Gastrocnemius medialis (tissue), 4 donors: ENCODE results near the gene CRHR2. TPM values are rescaled to one million over a fixed set of nuclear protein-coding genes. Genes with fewer than 3 reads are reported as not detected.

ENCODE experiments used
- ATAC-seq, 2 donors: fragments of 150-250 bp; one replicate each; pipeline ENCODE4 v1.9.1; 2016
- DNase-seq, 2 donors: peaks; one replicate each; pipeline ENCODE4 v3.0.0-alpha.2; 2019
- H3K27ac ChIP-seq, 4 donors: fragments of 200-600 bp; sonication (generic); 1 replicate in 1 of 4; 2 replicates in 3 of 4; pipeline ENCODE4 v1.5.1; 2016 to 2018; ENCODE audit warnings: mild to moderate bottlenecking in 2 of 4, moderate library complexity in 1 of 4
- H3K27me3 ChIP-seq, 3 donors: fragments of 200-600 bp; sonication (generic) in 2 of 3; 1 replicate in 1 of 3; 2 replicates in 2 of 3; pipeline versions ENCODE4 v1.5.1 to v1.6.0; 2016 to 2019; ENCODE audit warnings: mild to moderate bottlenecking in 1 of 3, moderate library complexity in 1 of 3
- H3K36me3 ChIP-seq, 2 donors: fragments of 200-600 bp; sonication (generic) in 1 of 2; one replicate each; pipeline ENCODE4 v1.5.1; 2017 to 2018
- H3K4me1 ChIP-seq, 2 donors: fragments of 200-600 bp; sonication (generic) in 1 of 2; one replicate each; pipeline ENCODE4 v1.5.1; 2016 to 2017; ENCODE audit warnings: mild to moderate bottlenecking in 2 of 2
- H3K4me3 ChIP-seq, 4 donors: fragments of 200-600 bp; sonication (generic) in 3 of 4; 1 replicate in 1 of 4; 2 replicates in 3 of 4; pipeline ENCODE4 v1.5.1; 2016 to 2019; ENCODE audit warnings: mild to moderate bottlenecking in 2 of 4
- H3K9me3 ChIP-seq, 3 donors: fragments of 200-600 bp; sonication (generic) in 2 of 3; 1 replicate in 1 of 3; 2 replicates in 2 of 3; pipeline ENCODE4 v1.5.1; 2016 to 2019
- CTCF ChIP-seq, 5 experiments: fragments of 450-650 bp in 3 of 5; fragments of 200-600 bp in 2 of 5; sonication (generic) in 2 of 5; IDR thresholded peaks in 4 of 5; conservative IDR thresholded peaks in 1 of 5; 1 replicate in 4 of 5; 2 replicates in 1 of 5; pipeline ENCODE4 v1.5.1; 2016 to 2019; ENCODE audit warnings: antibody characterized with exemption in 5 of 5, mild to moderate bottlenecking in 3 of 5, moderate library complexity in 3 of 5
- POLR2A ChIP-seq, 2 donors: fragments of 450-650 bp; IDR thresholded peaks; one replicate each; pipeline ENCODE4 v1.6.1; 2017; ENCODE audit warnings: antibody characterized with exemption in 2 of 2, mild to moderate bottlenecking in 2 of 2, moderate library complexity in 2 of 2
- in situ Hi-C, 4 donors: fragments of 200-750 bp; cut with MboI; loops; one replicate each; pipeline versions ENCODE4 v1.15.0 to v1.8.0; 2017; ENCODE audit warnings: low sequenced_read_pairs in 4 of 4
- intact Hi-C: fragments of 100-400 bp; cut with DNase I; formaldehyde crosslinking; loops from one replicate; pipeline ENCODE4 v1.15.1; 2023; ENCODE audit warnings: low total_unique reads
- total RNA-seq, 4 donors: library from RNA; depleted of rRNA; stranded (reverse); fragments of >200 nt; gene quantifications; one replicate each; pipeline versions ENCODE4 v1.1.0 to v1.2.3, GENCODE V29; 2016

The CRHR2 gene
- total RNA-seq, 4 donors from 2014 or later, result 0.07 to 0.52 TPM; not detected in 2

- ATAC-seq (no peak), DNase-seq (no peak)
- Histone ChIP-seq H3K4me3 (no peak overlapping the region), H3K27me3 (no peaks in the 10 kb centered on the region), H3K4me1 (no peaks in the 10 kb centered on the region), H3K36me3 (no peaks in the 10 kb centered on the region), H3K9me3 (no peaks in the 10 kb centered on the region), H3K27ac (no peak overlapping the region)
- in situ Hi-C loops (no loop called here), intact Hi-C loops (no loop called here)
- TF ChIP-seq CTCF (IDR thresholded peaks at IDR 0.05 in 4 of 5, conservative IDR thresholded peaks at IDR 0.05 in 1 of 5) (no peak), POLR2A (IDR thresholded peaks at IDR 0.05) (no peak)
Observed at GRCh38 chr7:30674876-30675275, 7.4 kb downstream of the CRHR2 start.

- no peak overlapping the region for H3K27ac ChIP-seq
- H3K27me3 ChIP-seq, result no peaks in the 10 kb centered on the region
- in situ Hi-C loops (no loop called here), intact Hi-C loops (no loop called here)
- H3K9me3 ChIP-seq, result no peaks in the 10 kb centered on the region
- no peaks in the 10 kb centered on the region for H3K36me3 ChIP-seq
- H3K4me3 ChIP-seq, result no peak overlapping the region
- ATAC-seq (no peak), DNase-seq (no peak)
- TF ChIP-seq CTCF (IDR thresholded peaks at IDR 0.05 in 4 of 5, conservative IDR thresholded peaks at IDR 0.05 in 1 of 5) (no peak), POLR2A (IDR thresholded peaks at IDR 0.05) (no peak)
- H3K4me1 ChIP-seq, result no peaks in the 10 kb centered on the region
Observed at GRCh38 chr7:30674420-30674819, 7.8 kb downstream of the CRHR2 start.

- ATAC-seq, result no peak
- intact Hi-C loops (no loop called here), in situ Hi-C loops (no loop called here)
- H3K4me3 ChIP-seq, result no peak overlapping the region
- no peak overlapping the region for H3K27ac ChIP-seq
- TF ChIP-seq CTCF (IDR thresholded peaks at IDR 0.05 in 4 of 5, conservative IDR thresholded peaks at IDR 0.05 in 1 of 5), result no peak
- TF ChIP-seq POLR2A (IDR thresholded peaks at IDR 0.05), result no peak
- no peaks in the 10 kb centered on the region for H3K4me1 ChIP-seq
- H3K36me3 ChIP-seq, result no peaks in the 10 kb centered on the region
- no peaks in the 10 kb centered on the region for H3K9me3 ChIP-seq
- no peak for DNase-seq
- H3K27me3 ChIP-seq, result no peaks in the 10 kb centered on the region
Observed at GRCh38 chr7:30671793-30672465, 10.3 kb downstream of the CRHR2 start.

- no peak overlapping the region for H3K27ac ChIP-seq
- DNase-seq (no peak), ATAC-seq (no peak)
- no peaks in the 10 kb centered on the region for H3K27me3 ChIP-seq
- no peaks in the 10 kb centered on the region for H3K4me1 ChIP-seq
- no peaks in the 10 kb centered on the region for H3K36me3 ChIP-seq
- TF ChIP-seq CTCF (IDR thresholded peaks at IDR 0.05 in 4 of 5, conservative IDR thresholded peaks at IDR 0.05 in 1 of 5) (no peak), POLR2A (IDR thresholded peaks at IDR 0.05) (no peak)
- intact Hi-C loops (no loop called here), in situ Hi-C loops (no loop called here)
- no peaks in the 10 kb centered on the region for H3K9me3 ChIP-seq
- no peak overlapping the region for H3K4me3 ChIP-seq
Observed at GRCh38 chr7:30668102-30668501, 14.2 kb downstream of the CRHR2 start.

GRCh38 chr7:30667172-30667571 lies 15.1 kb downstream of the CRHR2 start:
- DNase-seq (no peak), ATAC-seq (no peak)
- TF ChIP-seq CTCF (IDR thresholded peaks at IDR 0.05 in 4 of 5, conservative IDR thresholded peaks at IDR 0.05 in 1 of 5), result no peak
- no peak for TF ChIP-seq POLR2A (IDR thresholded peaks at IDR 0.05)
- H3K9me3 ChIP-seq, result no peaks in the 10 kb centered on the region
- H3K36me3 ChIP-seq, result no peaks in the 10 kb centered on the region
- no peak overlapping the region for H3K27ac ChIP-seq
- H3K4me3 ChIP-seq, result no peak overlapping the region
- intact Hi-C loops, result no loop called here
- no peaks in the 10 kb centered on the region for H3K4me1 ChIP-seq
- no peaks in the 10 kb centered on the region for H3K27me3 ChIP-seq
- in situ Hi-C loops, result no loop called here
